Measurements from ENCODE around the gene ESRRG. TPM values are rescaled to one million over a fixed set of nuclear protein-coding genes. Genes with fewer than 3 reads are reported as not detected.

ESRRG gene
- total RNA-seq, 4 donors from 2014 or later: 13.4 to 24.8 (median 18.9) TPM

DNA sequence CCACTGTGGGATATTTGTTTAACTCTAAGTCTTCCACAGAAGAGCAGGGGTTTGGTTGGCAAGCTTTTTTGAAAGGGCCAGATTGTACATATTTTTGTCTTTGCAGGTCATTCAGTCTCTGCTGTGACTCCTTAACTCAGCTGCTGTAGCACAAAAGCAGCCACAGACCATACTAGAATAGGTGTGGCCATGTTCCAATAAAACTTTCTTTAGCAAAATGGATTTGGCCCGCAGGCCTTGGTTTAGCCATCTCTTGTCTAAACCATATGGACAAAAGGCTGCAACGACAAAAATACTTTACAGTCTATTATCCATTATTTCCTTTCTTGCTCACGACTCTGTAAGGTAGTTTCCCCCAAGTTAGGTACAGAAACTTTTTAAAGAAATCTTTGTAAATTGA lies 60.5 kb downstream of the ESRRG start:
- H3K9me3 ChIP-seq: no peaks in the 10 kb centered on the region
- no peaks in the 10 kb centered on the region for H3K27me3 ChIP-seq
- H3K4me3 ChIP-seq (replicated peaks in 1 of 3): no peak overlapping the region
- H3K36me3 ChIP-seq: no peaks in the 10 kb centered on the region
- DNase-seq: no peak
- H3K27ac ChIP-seq: no peak overlapping the region
- no peaks in the 10 kb centered on the region for H3K4me1 ChIP-seq
- intact Hi-C loops (cut with DNase I): no loop called here
- no peak for TF ChIP-seq POLR2A (IDR thresholded peaks at IDR 0.05)
- TF ChIP-seq, protein P1, sequence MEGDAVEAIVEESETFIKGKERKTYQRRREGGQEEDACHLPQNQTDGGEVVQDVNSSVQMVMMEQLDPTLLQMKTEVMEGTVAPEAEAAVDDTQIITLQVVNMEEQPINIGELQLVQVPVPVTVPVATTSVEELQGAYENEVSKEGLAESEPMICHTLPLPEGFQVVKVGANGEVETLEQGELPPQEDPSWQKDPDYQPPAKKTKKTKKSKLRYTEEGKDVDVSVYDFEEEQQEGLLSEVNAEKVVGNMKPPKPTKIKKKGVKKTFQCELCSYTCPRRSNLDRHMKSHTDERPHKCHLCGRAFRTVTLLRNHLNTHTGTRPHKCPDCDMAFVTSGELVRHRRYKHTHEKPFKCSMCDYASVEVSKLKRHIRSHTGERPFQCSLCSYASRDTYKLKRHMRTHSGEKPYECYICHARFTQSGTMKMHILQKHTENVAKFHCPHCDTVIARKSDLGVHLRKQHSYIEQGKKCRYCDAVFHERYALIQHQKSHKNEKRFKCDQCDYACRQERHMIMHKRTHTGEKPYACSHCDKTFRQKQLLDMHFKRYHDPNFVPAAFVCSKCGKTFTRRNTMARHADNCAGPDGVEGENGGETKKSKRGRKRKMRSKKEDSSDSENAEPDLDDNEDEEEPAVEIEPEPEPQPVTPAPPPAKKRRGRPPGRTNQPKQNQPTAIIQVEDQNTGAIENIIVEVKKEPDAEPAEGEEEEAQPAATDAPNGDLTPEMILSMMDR (IDR thresholded peaks at IDR 0.05): no peak
- WGBS, 2 donors: 92 to 95% methylated on average over 3 of the region's 3 CpGs

DNA sequence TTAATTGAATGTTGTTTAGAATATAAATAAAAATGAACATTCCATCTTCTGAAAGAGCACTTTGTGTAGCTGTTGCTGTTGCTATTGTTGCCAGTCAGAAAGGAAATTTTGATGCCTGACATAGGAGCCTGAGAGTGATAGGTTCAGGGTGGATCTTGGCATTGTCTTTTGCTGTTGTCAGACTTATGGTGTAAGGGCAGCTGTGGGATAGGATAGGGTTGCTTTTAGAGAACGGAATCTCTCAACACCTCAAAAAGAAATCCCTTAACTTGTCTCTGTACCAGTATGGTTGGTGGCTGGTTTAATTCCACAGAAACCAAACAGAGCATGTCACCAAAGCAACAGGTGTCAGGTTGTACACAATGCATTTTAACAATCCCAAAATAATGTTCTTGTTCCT lies 62.7 kb downstream of the ESRRG start:
- DNase-seq: no peak
- H3K4me1 ChIP-seq: no peaks in the 10 kb centered on the region
- no peaks in the 10 kb centered on the region for H3K9me3 ChIP-seq
- H3K36me3 ChIP-seq: no peaks in the 10 kb centered on the region
- no peak overlapping the region for H3K27ac ChIP-seq
- no peak for TF ChIP-seq POLR2A (IDR thresholded peaks at IDR 0.05)
- TF ChIP-seq, protein P1 (IDR thresholded peaks at IDR 0.05): no peak
- H3K27me3 ChIP-seq: no peaks in the 10 kb centered on the region
- 82 to 83% methylated on average over 1 of the region's 1 CpG for WGBS, 2 donors
- no peak overlapping the region for H3K4me3 ChIP-seq (replicated peaks in 1 of 3)
- intact Hi-C loops (cut with DNase I): no loop called here

DNA sequence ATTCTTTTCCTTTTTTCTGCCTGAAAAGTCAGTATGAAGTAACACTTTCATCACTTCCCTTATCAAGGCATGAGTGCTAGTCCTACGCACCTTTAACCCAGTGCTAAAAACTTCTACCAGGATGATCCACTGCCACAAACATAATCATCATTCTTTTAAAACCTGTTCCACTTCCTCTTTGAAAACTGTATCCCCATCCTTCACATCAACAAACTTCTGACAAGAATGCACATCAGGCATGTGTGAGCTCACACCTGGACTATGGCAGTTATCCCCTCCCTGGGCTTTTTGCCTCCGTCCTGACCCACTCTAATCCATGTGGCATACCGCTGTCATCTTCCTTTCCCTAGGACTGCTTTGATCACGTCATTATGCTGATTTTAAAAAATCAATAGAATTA lies 70.2 kb downstream of the ESRRG start:
- DNase-seq: no peak
- intact Hi-C loops (cut with DNase I): no loop called here
- Histone ChIP-seq H3K4me3 (replicated peaks in 1 of 3) (no peak overlapping the region), H3K4me1 (no peaks in the 10 kb centered on the region), H3K27ac (no peak overlapping the region), H3K27me3 (no peaks in the 10 kb centered on the region), H3K9me3 (no peaks in the 10 kb centered on the region), H3K36me3 (no peaks in the 10 kb centered on the region)
- no peak for TF ChIP-seq POLR2A (IDR thresholded peaks at IDR 0.05)
- TF ChIP-seq, protein P1 (IDR thresholded peaks at IDR 0.05): no peak
- WGBS, 2 donors: 81 to 86% methylated on average over 4 of the region's 4 CpGs

DNA sequence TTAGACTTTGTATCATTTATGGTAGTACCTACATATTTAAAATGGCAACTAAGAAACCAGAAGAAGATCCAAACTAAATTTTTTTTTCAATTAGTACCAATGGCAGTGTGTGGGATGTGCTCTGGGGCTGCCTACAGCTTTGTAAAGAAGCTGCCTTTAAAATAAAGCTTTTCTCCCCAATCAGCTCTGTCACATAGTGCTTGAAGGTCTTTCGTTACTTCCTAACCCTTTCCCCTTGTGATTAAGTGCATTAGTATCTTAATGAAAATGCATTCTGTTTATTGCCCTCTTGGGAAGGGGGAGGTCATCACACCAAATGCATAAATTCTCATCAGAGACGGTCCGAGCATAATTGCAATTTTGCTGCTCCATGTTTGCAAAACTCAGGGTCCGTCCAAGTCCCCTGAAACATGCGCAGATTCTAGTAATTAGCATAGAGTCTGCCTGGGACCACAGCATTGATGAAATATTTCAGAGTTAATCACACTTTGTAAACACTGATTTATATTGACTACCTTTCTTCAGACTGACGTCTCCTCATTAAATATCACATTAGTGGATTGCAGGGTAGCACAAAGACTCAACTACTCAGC lies 71.3 kb downstream of the ESRRG start:
- intact Hi-C loops (cut with DNase I): no loop called here
- Histone ChIP-seq H3K9me3 (no peaks in the 10 kb centered on the region), H3K27ac (no peak overlapping the region), H3K36me3 (no peaks in the 10 kb centered on the region), H3K27me3 (no peaks in the 10 kb centered on the region), H3K4me3 (replicated peaks in 1 of 3) (no peak overlapping the region), H3K4me1 (no peaks in the 10 kb centered on the region)
- no peak for DNase-seq
- 85 to 87% methylated on average over 6 of the region's 6 CpGs for WGBS, 2 donors
- TF ChIP-seq, protein P1 (IDR thresholded peaks at IDR 0.05): no peak
- TF ChIP-seq POLR2A (IDR thresholded peaks at IDR 0.05): no peak

DNA sequence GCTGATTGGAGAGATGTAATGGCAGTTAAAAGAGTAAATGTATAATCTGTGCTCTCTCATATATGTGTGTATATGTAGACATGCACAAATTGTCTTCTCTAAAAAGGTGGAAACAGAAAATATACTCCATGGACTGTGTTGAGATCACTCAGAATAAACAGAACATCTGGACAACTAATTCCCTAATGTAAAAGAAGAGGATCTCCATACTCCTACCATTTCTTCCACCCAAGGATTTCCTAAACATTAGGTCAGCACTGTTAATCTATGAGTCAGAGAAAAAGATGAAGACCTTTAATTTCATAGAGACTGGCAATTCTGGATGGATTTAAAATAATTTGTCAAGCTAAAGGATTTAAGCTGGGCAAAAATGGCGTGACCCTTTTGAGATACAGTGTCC lies 80.1 kb downstream of the ESRRG start:
- intact Hi-C loops (cut with DNase I): no loop called here
- no peaks in the 10 kb centered on the region for H3K9me3 ChIP-seq
- no peak for TF ChIP-seq POLR2A (IDR thresholded peaks at IDR 0.05)
- TF ChIP-seq, protein P1 (IDR thresholded peaks at IDR 0.05): no peak
- H3K27ac ChIP-seq: no peak overlapping the region
- H3K4me3 ChIP-seq (replicated peaks in 1 of 3): no peak overlapping the region
- no peaks in the 10 kb centered on the region for H3K4me1 ChIP-seq
- H3K36me3 ChIP-seq: no peaks in the 10 kb centered on the region
- 94 to 97% methylated on average over 1 of the region's 1 CpG for WGBS, 2 donors
- H3K27me3 ChIP-seq: no peaks in the 10 kb centered on the region
- no peak for DNase-seq

Measured in thyroid gland (tissue), 4 donors.